Caco-2 (cell line): ENCODE measurements around the gene MAML2. TPM values are rescaled to one million over a fixed set of nuclear protein-coding genes. Genes with fewer than 3 reads are reported as not detected.

Experiments
- BruUV-seq: library from RNA; stranded (reverse); fragments of 400-500 nt; replicated peaks from 2 replicates; lab custom pipeline; 2021; lab: Mats Ljungman, UMichigan
- CTCF ChIA-PET: fragments of 300-600 bp; sonication (Branson Sonifier 250); formaldehyde crosslinking; loops from one replicate; lab custom pipeline; 2022; ENCODE audit warnings: antibody characterized with exemption; lab: Charles Lee
- POLR2A ChIA-PET: fragments of 300-600 bp; sonication (Branson Sonifier 250); formaldehyde crosslinking; loops from one replicate; lab custom pipeline; 2022; ENCODE audit warnings: antibody characterized with exemption; lab: Charles Lee
- DNase-seq, 2 experiments: peaks; one replicate each; pipeline versions ENCODE4 v3.0.0 to v3.0.0-alpha.2; 2020 to 2022
- H3K27me3 ChIP-seq: replicated peaks from 2 replicates; pipeline ENCODE4 v1.6.0; 2011; ENCODE audit warnings: low read length; ENCODE audit not compliant: control insufficient read depth, insufficient read depth
- H3K36me3 ChIP-seq: 2 replicates; pipeline ENCODE4 v1.5.1; 2011; ENCODE audit warnings: low read length; ENCODE audit not compliant: control insufficient read depth, insufficient read depth
- H3K4me1 ChIP-seq: fragments of 250-450 bp; sonication (Bioruptor Pico); 2 replicates; pipeline ENCODE4 v1.5.1; 2020; ENCODE audit warnings: mild to moderate bottlenecking
- H3K4me3 ChIP-seq: 2 replicates; pipeline ENCODE4 v1.5.1; 2011; ENCODE audit warnings: low read depth, mild to moderate bottlenecking, control low read depth, low read length
- H3K9me3 ChIP-seq: fragments of 250-450 bp; sonication (Bioruptor Pico); 2 replicates; pipeline ENCODE4 v1.5.1; 2020; ENCODE audit warnings: mild to moderate bottlenecking, moderate library complexity
- H3K27ac Mint-ChIP-seq: one replicate; pipeline ENCODE4 v1.8.0; 2022; ENCODE audit warnings: mixed read lengths; ENCODE audit not compliant: unreplicated experiment
- H3K27me3 Mint-ChIP-seq: one replicate; pipeline ENCODE4 v1.8.0; 2022; ENCODE audit warnings: mixed read lengths; ENCODE audit not compliant: insufficient read depth, unreplicated experiment
- H3K36me3 Mint-ChIP-seq: one replicate; pipeline ENCODE4 v1.8.0; 2022; ENCODE audit warnings: mild to moderate bottlenecking, mixed read lengths; ENCODE audit not compliant: insufficient read depth, unreplicated experiment
- H3K4me1 Mint-ChIP-seq: one replicate; pipeline ENCODE4 v1.8.0; 2022; ENCODE audit warnings: low read depth, mixed read lengths; ENCODE audit not compliant: unreplicated experiment
- H3K4me3 Mint-ChIP-seq: one replicate; pipeline ENCODE4 v1.8.0; 2022; ENCODE audit warnings: mild to moderate bottlenecking, moderate library complexity, mixed read lengths; ENCODE audit not compliant: unreplicated experiment
- H3K9me3 Mint-ChIP-seq: one replicate; pipeline ENCODE4 v1.8.0; 2022; ENCODE audit warnings: mixed read lengths; ENCODE audit not compliant: unreplicated experiment
- CTCF ChIP-seq, 2 experiments: fragments of 200-600 bp in 1 of 2; IDR thresholded peaks; 1 replicate in 1 of 2; 2 replicates in 1 of 2; pipeline versions ENCODE4 v1.5.1 to v1.8.0; 2011 to 2022; ENCODE audit warnings: antibody characterized with exemption in 1 of 2, control low read depth in 1 of 2, inconsistent platforms in 1 of 2, low read depth in 1 of 2, low read length in 1 of 2, mild to moderate bottlenecking in 1 of 2, moderate library complexity in 1 of 2; ENCODE audit not compliant: insufficient read depth in 1 of 2, severe bottlenecking in 1 of 2, unreplicated experiment in 1 of 2
- intact Hi-C: fragments of 100-400 bp; cut with micrococcal nuclease; formaldehyde crosslinking; loops from one replicate; pipeline ENCODE4 v1.10.0; 2022; ENCODE audit not compliant: unreplicated experiment
- total RNA-seq: library from RNA; stranded (reverse); gene quantifications from 2 replicates; pipeline ENCODE4 v1.2.3, GENCODE V29; 2022

Gene MAML2
- total RNA-seq, 1 experiment from 2014 or later, result 11.5 TPM

- POLR2A ChIA-PET, result no interaction called here
Observed at GRCh38 chr11:96223083-96223482, 119.9 kb downstream of the MAML2 start.

GRCh38 chr11:96222102-96222501 is 120.9 kb downstream of the MAML2 start:
- no peaks in the 10 kb centered on the region for H3K36me3 Mint-ChIP-seq
- peak overlapping the region; percentile 58 for H3K27ac Mint-ChIP-seq
- H3K4me3 Mint-ChIP-seq, result peak overlapping the region; percentile 69
- no TSS peak for BruUV-seq
- intact Hi-C loops, result loop anchor here (5.0 kb wide), 2 partner anchors 75 to 125 kb away; no protein-coding TSS in a partner anchor
- CTCF ChIA-PET, result interaction anchor here (0.5 to 2.6 kb wide), 2 partner anchors 56 to 121 kb away, joined by 3 to 15 read pairs; partner anchors contain the start of gene MAML2
- POLR2A ChIA-PET, result no interaction called here
- Histone ChIP-seq H3K27me3 (no peaks in the 10 kb centered on the region), H3K9me3 (no peaks in the 10 kb centered on the region), H3K4me1 (peaks cover 41% of the 10 kb centered on the region), H3K4me3 (peak overlapping the region; percentile 30), H3K36me3 (no peaks in the 10 kb centered on the region)
- H3K27me3 Mint-ChIP-seq, result no peaks in the 10 kb centered on the region
- peak; percentile 59 to 69 for DNase-seq
- no peak for TF ChIP-seq CTCF (IDR thresholded peaks at IDR 0.05; ENCODE audit: insufficient read depth in 1 of 2, low read depth in 1 of 2, low read length in 1 of 2, severe bottlenecking in 1 of 2, unreplicated experiment in 1 of 2)
- no peaks in the 10 kb centered on the region for H3K9me3 Mint-ChIP-seq
- H3K4me1 Mint-ChIP-seq, result peaks cover 35% of the 10 kb centered on the region

More at GRCh38 chr11:96223083-96223482, 119.9 kb downstream of the MAML2 start:
- Mint-ChIP-seq H3K4me1 (peaks cover 30% of the 10 kb centered on the region), H3K4me3 (no peak overlapping the region), H3K9me3 (no peaks in the 10 kb centered on the region), H3K36me3 (no peaks in the 10 kb centered on the region), H3K27me3 (no peaks in the 10 kb centered on the region), H3K27ac (no peak overlapping the region)
- intact Hi-C loops, result loop anchor here (5.0 kb wide), 2 partner anchors 76 to 126 kb away; no protein-coding TSS in a partner anchor
- H3K27me3 ChIP-seq, result no peaks in the 10 kb centered on the region
- no peaks in the 10 kb centered on the region for H3K9me3 ChIP-seq
- H3K36me3 ChIP-seq, result no peaks in the 10 kb centered on the region
- peaks cover 36% of the 10 kb centered on the region for H3K4me1 ChIP-seq
- CTCF ChIA-PET, result no interaction called here
- DNase-seq, result no peak
- no TSS peak for BruUV-seq
- TF ChIP-seq CTCF (IDR thresholded peaks at IDR 0.05; ENCODE audit: insufficient read depth in 1 of 2, low read depth in 1 of 2, low read length in 1 of 2, severe bottlenecking in 1 of 2, unreplicated experiment in 1 of 2), result no peak
- H3K4me3 ChIP-seq, result no peak overlapping the region

GRCh38 chr11:96221244-96222070 is 121.5 kb downstream of the MAML2 start:
- no peak for TF ChIP-seq CTCF (IDR thresholded peaks at IDR 0.05; ENCODE audit: insufficient read depth in 1 of 2, low read depth in 1 of 2, low read length in 1 of 2, severe bottlenecking in 1 of 2, unreplicated experiment in 1 of 2)
- no peaks in the 10 kb centered on the region for H3K9me3 ChIP-seq
- intact Hi-C loops, result loop anchor here (1.0 to 5.0 kb wide), 4 partner anchors 21 to 124 kb away; no protein-coding TSS in a partner anchor
- Mint-ChIP-seq H3K9me3 (no peaks in the 10 kb centered on the region), H3K4me1 (peaks cover 42% of the 10 kb centered on the region), H3K27ac (peak overlapping the region; percentile 58), H3K4me3 (peak overlapping the region; percentile 69), H3K27me3 (no peaks in the 10 kb centered on the region), H3K36me3 (peaks cover 4% of the 10 kb centered on the region)
- no peaks in the 10 kb centered on the region for H3K27me3 ChIP-seq
- peaks cover 47% of the 10 kb centered on the region for H3K4me1 ChIP-seq
- ChIA-PET POLR2A (interaction anchor here (0.5 to 0.6 kb wide), 3 partner anchors 10 to 122 kb away, joined by 3 to 10 read pairs (median 3); no protein-coding TSS in a partner anchor), CTCF (interaction anchor here (0.5 to 2.6 kb wide), 4 partner anchors 15 to 173 kb away, joined by 3 to 15 read pairs (median 3); partner anchors contain the start of gene MAML2)
- H3K36me3 ChIP-seq, result no peaks in the 10 kb centered on the region
- no TSS peak for BruUV-seq
- DNase-seq, result no peak
- H3K4me3 ChIP-seq, result peak overlapping the region; percentile 30
